Measurements from ENCODE around the gene C19orf47. TPM values are rescaled to one million over a fixed set of nuclear protein-coding genes. Genes with fewer than 3 reads are reported as not detected.

C19orf47 gene
- total and polyA plus RNA-seq, 10 donors: 8.2 to 21.9 (median 13.0) TPM

GRCh38 chr19:40279761-40280607 is 68.2 kb downstream of the C19orf47 start:
- Histone ChIP-seq H3K27me3 (replicated peaks in 1 of 7) (no peaks in the 10 kb centered on the region), H3K4me1 (peaks cover 43 to 96% (median 89%) of the 10 kb centered on the region in 6 donors), H3K9me3 (no peaks in the 10 kb centered on the region), H3K4me3 (peak overlapping the region in 1 of 8 donors; percentile 41), H3K27ac (peak overlapping the region in 7 of 8 donors; percentile 15 to 99 (median 57)), H3K36me3 (peaks cover 0 to 21% (median 0%) of the 10 kb centered on the region in 6 donors)
- 57 to 70% (median 67%) methylated on average over 9 to 17 of the region's 17 CpGs for WGBS, 5 donors
- intact Hi-C loops (cut with DNase I; ENCODE audit: low total_unique reads): no loop called here
- TF ChIP-seq POLR2AphosphoS5 (IDR thresholded peaks at IDR 0.05) (peak in 2 of 3 donors; percentile 13 to 39), CTCF (IDR thresholded peaks at IDR 0.05 in 8 of 11, conservative IDR thresholded peaks at IDR 0.05 in 3 of 11) (no peak), POLR2A (IDR thresholded peaks at IDR 0.05) (no peak)
- DNase-seq: peak; percentile 77

- intact Hi-C loops (cut with DNase I; ENCODE audit: low total_unique reads): no loop called here
- WGBS, 5 donors: 48 to 58% (median 55%) methylated on average over 5 to 15 of the region's 15 CpGs
These were observed 69.1 kb downstream of the C19orf47 start for GRCh38 chr19:40279120-40279551.

GRCh38 chr19:40278361-40279035 is 69.7 kb downstream of the C19orf47 start:
- Histone ChIP-seq H3K4me1 (peaks cover 48 to 99% (median 93%) of the 10 kb centered on the region in 6 donors), H3K9me3 (no peaks in the 10 kb centered on the region), H3K36me3 (peaks cover 0 to 21% (median 0%) of the 10 kb centered on the region in 6 donors), H3K27ac (peak overlapping the region in 6 of 8 donors; percentile 15 to 99 (median 78)), H3K27me3 (replicated peaks in 1 of 7) (no peaks in the 10 kb centered on the region), H3K4me3 (peak overlapping the region in 2 of 8 donors; percentile 4 to 11)
- peak; percentile 54 for DNase-seq
- no peak for TF ChIP-seq CTCF (IDR thresholded peaks at IDR 0.05 in 8 of 11, conservative IDR thresholded peaks at IDR 0.05 in 3 of 11)
- TF ChIP-seq POLR2AphosphoS5 (IDR thresholded peaks at IDR 0.05): no peak
- TF ChIP-seq POLR2A (IDR thresholded peaks at IDR 0.05): no peak
- intact Hi-C loops (cut with DNase I; ENCODE audit: low total_unique reads): no loop called here
- WGBS, 5 donors: 66 to 81% (median 77%) methylated on average over 8 to 16 of the region's 16 CpGs

More at GRCh38 chr19:40279120-40279551, 69.1 kb downstream of the C19orf47 start:
- TF ChIP-seq POLR2A (IDR thresholded peaks at IDR 0.05): no peak
- peak in 2 of 3 donors; percentile 16 to 42 for TF ChIP-seq POLR2AphosphoS5 (IDR thresholded peaks at IDR 0.05)
- peak; percentile 77 for DNase-seq
- Histone ChIP-seq H3K27ac (peak overlapping the region in 6 of 8 donors; percentile 15 to 99 (median 78)), H3K4me1 (peaks cover 48 to 99% (median 93%) of the 10 kb centered on the region in 6 donors), H3K4me3 (peak overlapping the region in 2 of 8 donors; percentile 4 to 11), H3K36me3 (peaks cover 0 to 21% (median 0%) of the 10 kb centered on the region in 6 donors), H3K9me3 (no peaks in the 10 kb centered on the region), H3K27me3 (replicated peaks in 1 of 7) (no peaks in the 10 kb centered on the region)

GRCh38 chr19:40277356-40278059 is 70.7 kb downstream of the C19orf47 start:
- intact Hi-C loops (cut with DNase I; ENCODE audit: low total_unique reads): no loop called here
- peaks cover 43 to 99% (median 90%) of the 10 kb centered on the region in 6 donors for H3K4me1 ChIP-seq
- H3K27me3 ChIP-seq (replicated peaks in 1 of 7): no peaks in the 10 kb centered on the region
- 83 to 93% (median 92%) methylated on average over 10 of the region's 10 CpGs for whole genome bisulfite sequencing, 5 donors
- DNase-seq: peak; percentile 39
- peak overlapping the region in 3 of 8 donors; percentile 57 to 99 (median 98) for H3K27ac ChIP-seq
- H3K9me3 ChIP-seq: no peaks in the 10 kb centered on the region
- no peak overlapping the region for H3K4me3 ChIP-seq
- no peak for TF ChIP-seq POLR2A (IDR thresholded peaks at IDR 0.05)
- TF ChIP-seq CTCF (IDR thresholded peaks at IDR 0.05 in 8 of 11, conservative IDR thresholded peaks at IDR 0.05 in 3 of 11): no peak
- no peak for TF ChIP-seq POLR2AphosphoS5 (IDR thresholded peaks at IDR 0.05)
- H3K36me3 ChIP-seq: peaks cover 0 to 26% (median 0%) of the 10 kb centered on the region in 6 donors
